HL-60 (cell line): ENCODE data around the gene HOXD4.

Experiments
- POLR2AphosphoS5 ChIP-seq: IDR thresholded peaks from 2 replicates; pipeline ENCODE4 v1.6.1; 2012; ENCODE audit warnings: low read depth
- TF ChIP-seq, protein P1 (sequence below): IDR thresholded peaks from one replicate; pipeline ENCODE4 v1.5.1; 2011; ENCODE audit warnings: low read length, control low read depth, inconsistent platforms; ENCODE audit not compliant: insufficient read depth
- TF ChIP-seq, protein P2 (sequence below): IDR thresholded peaks from 2 replicates; pipeline ENCODE4 v1.6.1; 2012; ENCODE audit warnings: low read depth; ENCODE audit not compliant: insufficient replicate concordance

DNA sequence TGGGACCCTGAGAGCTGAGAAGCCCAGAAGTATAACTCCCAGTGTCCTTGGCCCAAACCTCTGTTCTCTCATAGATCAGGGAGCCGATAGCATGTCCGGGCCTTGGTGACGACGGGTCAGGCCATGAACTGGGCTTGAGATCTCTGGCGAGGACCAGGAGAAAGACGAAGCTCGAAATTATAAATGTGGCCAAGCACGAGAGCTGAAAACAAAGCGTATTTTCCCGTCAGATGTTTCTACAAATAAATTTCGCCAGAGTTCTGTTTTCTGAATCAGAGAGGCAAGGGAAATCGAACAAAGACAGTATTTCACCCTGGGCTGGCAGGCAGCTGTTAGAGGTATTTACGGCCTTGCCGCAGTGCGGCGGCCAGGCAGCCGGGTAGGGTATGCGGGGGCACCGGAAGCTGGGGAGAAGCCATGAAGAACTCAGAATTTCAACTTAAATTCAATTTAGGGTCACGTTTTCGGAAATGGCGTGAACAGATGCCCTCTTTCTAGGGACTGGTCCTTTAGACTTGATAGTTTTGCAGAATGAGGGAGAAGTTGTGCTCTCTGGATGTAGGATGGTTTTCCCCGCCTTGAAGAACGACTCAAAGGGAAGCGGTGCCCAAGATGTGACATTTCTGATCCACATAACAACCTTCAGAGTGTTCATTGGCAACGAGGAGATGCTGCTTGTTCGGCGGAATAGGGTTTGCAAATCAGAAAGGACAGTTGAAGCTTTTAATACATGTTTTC is 12.3 kb upstream of the HOXD4 start:
- TF ChIP-seq, protein P1, sequence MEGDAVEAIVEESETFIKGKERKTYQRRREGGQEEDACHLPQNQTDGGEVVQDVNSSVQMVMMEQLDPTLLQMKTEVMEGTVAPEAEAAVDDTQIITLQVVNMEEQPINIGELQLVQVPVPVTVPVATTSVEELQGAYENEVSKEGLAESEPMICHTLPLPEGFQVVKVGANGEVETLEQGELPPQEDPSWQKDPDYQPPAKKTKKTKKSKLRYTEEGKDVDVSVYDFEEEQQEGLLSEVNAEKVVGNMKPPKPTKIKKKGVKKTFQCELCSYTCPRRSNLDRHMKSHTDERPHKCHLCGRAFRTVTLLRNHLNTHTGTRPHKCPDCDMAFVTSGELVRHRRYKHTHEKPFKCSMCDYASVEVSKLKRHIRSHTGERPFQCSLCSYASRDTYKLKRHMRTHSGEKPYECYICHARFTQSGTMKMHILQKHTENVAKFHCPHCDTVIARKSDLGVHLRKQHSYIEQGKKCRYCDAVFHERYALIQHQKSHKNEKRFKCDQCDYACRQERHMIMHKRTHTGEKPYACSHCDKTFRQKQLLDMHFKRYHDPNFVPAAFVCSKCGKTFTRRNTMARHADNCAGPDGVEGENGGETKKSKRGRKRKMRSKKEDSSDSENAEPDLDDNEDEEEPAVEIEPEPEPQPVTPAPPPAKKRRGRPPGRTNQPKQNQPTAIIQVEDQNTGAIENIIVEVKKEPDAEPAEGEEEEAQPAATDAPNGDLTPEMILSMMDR, result no peak
- TF ChIP-seq POLR2AphosphoS5, result no peak
- TF ChIP-seq, protein P2, sequence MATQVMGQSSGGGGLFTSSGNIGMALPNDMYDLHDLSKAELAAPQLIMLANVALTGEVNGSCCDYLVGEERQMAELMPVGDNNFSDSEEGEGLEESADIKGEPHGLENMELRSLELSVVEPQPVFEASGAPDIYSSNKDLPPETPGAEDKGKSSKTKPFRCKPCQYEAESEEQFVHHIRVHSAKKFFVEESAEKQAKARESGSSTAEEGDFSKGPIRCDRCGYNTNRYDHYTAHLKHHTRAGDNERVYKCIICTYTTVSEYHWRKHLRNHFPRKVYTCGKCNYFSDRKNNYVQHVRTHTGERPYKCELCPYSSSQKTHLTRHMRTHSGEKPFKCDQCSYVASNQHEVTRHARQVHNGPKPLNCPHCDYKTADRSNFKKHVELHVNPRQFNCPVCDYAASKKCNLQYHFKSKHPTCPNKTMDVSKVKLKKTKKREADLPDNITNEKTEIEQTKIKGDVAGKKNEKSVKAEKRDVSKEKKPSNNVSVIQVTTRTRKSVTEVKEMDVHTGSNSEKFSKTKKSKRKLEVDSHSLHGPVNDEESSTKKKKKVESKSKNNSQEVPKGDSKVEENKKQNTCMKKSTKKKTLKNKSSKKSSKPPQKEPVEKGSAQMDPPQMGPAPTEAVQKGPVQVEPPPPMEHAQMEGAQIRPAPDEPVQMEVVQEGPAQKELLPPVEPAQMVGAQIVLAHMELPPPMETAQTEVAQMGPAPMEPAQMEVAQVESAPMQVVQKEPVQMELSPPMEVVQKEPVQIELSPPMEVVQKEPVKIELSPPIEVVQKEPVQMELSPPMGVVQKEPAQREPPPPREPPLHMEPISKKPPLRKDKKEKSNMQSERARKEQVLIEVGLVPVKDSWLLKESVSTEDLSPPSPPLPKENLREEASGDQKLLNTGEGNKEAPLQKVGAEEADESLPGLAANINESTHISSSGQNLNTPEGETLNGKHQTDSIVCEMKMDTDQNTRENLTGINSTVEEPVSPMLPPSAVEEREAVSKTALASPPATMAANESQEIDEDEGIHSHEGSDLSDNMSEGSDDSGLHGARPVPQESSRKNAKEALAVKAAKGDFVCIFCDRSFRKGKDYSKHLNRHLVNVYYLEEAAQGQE, result no peak
